IPS-NIHi7 (cell line): ENCODE results near the gene TEX19.
A peak's percentile ranks its signal among the peaks of the same experiment; 100 is the strongest.

Experiments used
- DNase-seq: peaks from one replicate; pipeline ENCODE4 v3.0.0; 2012; ENCODE audit warnings: mixed read lengths; ENCODE audit errors: extremely low spot score

TEX19 gene

GRCh38 chr17:82358465-82359350 lies at the start of gene TEX19:
TEX19 (plus strand) TSS chr17:82359247; CDS start chr17:82362151, 2,904 bp downstream.
- DNase-seq = no peak

DNA sequence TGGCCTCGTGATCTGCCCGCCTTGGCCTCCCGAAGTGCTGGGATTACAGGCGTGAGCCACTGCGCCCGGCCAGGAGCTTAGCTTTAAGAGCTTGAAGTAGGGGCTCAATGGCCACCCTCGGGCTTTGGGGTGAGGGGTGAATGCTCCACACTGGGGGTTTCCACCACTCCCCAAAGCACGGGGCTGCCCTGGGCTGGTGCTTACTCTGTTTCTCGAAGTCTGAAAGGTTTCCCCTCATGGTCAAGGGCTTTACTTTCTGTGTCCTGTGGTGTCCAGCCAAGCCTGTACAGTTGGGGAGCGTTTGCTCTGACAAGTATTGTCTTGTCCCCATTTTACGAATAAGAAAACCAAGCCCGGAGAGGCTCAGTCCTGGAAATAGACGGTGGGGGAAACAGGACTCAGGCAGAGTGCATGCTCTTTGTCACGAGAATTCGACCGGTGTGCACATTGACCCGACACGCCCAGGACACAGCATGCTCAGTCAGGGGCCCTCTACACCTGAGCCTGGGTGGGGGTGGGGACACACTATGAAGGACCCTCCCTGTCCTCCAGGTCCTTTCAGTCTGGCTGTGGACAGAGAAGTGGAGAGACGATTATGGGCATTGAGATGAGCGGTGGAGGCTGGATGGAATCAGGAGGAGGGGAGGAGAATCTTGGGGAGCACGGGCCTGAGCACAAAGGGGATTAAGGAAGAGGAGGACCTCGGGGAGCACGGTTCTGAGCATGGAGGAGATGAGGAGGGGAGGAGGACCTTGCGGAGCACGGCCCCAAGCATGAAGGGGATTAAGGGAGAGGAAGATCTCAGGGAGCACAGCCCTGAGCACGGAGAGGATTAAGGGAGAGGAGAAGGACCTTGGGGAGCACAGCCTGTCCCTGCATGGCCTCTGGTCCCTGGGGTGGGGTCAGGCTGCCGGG lies 49.1 kb upstream of the TEX19 start:
- no peak for DNase-seq

- no peak for DNase-seq
Observed at GRCh38 chr17:82310877-82311276, 48.2 kb upstream of the TEX19 start.

DNA sequence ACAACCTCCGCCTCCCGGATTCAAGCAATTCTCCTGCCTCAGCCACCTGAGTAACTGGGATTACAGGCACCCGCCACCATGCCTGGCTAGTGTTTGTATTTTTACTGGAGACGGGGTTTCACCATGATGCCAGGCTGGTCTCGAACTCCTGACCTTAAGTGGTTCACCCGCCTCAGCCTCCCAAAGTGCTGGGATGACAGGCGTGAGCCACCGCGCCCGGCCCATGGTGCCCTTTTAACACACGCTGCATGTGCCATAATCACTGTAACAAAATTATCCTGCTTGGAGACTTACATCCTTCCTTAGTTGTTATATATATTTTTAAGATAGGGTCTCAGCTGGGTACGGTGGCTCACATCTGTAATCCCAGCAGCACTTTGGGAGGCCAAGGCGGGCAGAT lies 47.1 kb upstream of the TEX19 start:
- no peak for DNase-seq

GRCh38 chr17:82313195-82314011 lies 45.6 kb upstream of the TEX19 start:
- DNase-seq = no peak

GRCh38 chr17:82314012-82314726 lies 44.9 kb upstream of the TEX19 start:
- DNase-seq = no peak

- DNase-seq = no peak
Observed at GRCh38 chr17:82314727-82315605, 44.1 kb upstream of the TEX19 start.

- DNase-seq = no peak
Observed at GRCh38 chr17:82315703-82316358, 43.2 kb upstream of the TEX19 start.

GRCh38 chr17:82316651-82317393 lies 42.2 kb upstream of the TEX19 start:
- DNase-seq = no peak

DNA sequence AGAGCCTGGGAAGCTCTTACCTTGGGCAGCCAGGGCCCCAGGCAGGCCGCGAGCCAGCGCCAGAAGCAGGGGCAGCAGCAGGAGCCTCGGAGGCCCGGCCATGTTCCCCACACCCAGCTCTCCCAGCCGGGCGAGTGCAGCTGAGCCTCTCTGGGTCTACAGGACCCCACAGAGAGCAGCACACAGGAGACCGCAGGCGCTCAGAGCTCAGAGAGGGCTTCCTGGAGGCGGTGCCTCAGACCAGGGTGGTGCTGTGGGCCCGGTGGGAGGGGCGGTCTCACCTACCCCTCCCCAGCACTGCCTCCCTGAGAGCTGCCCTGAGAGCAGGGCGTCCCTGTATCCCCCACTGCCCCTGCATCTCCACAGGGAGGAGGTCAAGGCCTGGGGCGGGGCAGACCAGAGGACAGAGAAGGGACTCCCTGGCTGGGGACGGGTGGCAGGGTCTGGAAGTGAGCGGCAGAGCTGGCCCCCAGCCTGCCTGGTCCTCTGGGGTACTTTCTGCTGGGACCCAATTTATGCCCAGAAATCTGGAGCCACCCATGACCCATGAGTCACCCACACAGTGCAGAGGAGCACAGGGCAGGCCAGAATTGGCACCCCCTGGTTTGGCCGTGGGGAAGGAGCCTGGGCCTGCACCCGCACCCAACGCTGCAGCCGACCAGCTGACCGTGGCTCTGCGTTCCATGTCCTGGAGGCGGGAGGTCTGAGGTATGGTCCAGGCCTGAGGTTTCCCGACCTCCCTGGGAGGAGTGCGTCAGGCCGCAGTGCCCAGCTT lies 41.5 kb upstream of the TEX19 start, which contains the start of gene CD7:
CD7 (minus strand) TSS at position 215 of the 775 bp plus-strand sequence; CDS start at position 102, 113 bp downstream.
- no peak for DNase-seq

GRCh38 chr17:82318169-82318498 lies 40.9 kb upstream of the TEX19 start:
- DNase-seq = no peak

DNA sequence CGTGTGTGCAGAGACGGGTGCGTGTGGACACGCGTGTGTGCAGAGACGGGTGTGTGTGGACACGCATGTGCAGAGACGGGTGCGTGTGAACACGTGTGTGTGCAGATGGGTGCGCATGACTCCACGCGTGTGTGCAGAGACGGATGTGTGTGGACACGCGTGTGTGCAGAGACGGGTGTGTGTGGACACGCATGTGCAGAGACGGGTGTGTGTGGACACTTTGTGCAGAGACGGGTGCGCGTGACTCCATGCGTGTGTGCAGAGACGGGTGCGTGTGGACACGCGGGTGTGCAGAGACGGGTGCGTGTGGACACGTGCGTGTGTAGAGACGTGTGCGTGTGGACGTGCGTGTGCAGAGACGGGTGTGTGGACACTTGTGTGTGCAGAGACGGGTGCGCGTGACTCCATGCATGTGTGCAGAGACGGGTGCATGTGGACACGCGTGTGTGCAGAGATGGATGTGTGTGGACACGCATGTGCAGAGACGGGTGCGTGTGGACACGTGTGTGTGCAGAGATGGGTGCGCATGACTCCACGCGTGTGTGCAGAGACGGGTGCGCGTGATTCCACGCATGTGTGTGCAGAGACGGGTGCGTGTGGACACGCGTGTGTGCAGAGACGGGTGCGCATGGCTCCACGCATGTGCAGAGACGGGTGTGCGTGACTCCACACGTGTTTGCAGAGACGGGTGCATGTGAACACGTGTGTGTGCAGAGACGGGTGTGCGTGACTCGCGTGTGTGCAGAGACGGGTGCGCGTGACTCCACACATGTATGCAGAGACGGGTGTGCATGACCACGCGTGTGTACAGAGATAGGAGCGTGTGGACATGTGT lies 40.1 kb upstream of the TEX19 start:
- no peak for DNase-seq

DNA sequence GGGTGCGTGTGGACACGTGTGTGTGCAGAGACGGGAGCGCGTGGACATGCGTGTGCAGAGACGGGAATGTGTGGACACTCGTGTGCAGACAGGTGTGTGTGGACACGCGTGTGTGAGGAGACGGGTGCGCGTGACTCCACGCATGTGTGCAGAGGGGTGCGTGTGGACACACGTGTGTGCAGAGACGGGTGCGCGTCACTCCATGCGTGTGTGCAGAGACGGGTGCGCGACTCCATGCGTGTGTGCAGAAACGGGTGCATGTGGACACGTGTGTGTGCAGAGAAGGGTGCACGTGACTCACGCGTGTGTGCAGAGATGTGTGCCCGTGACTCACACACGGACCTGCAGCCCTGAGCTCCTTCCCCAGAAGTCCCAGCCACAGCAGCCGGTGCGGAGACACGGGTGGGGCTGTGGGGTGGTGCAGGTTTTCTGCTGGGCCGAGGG lies 39.4 kb upstream of the TEX19 start:
- no peak for DNase-seq

DNA sequence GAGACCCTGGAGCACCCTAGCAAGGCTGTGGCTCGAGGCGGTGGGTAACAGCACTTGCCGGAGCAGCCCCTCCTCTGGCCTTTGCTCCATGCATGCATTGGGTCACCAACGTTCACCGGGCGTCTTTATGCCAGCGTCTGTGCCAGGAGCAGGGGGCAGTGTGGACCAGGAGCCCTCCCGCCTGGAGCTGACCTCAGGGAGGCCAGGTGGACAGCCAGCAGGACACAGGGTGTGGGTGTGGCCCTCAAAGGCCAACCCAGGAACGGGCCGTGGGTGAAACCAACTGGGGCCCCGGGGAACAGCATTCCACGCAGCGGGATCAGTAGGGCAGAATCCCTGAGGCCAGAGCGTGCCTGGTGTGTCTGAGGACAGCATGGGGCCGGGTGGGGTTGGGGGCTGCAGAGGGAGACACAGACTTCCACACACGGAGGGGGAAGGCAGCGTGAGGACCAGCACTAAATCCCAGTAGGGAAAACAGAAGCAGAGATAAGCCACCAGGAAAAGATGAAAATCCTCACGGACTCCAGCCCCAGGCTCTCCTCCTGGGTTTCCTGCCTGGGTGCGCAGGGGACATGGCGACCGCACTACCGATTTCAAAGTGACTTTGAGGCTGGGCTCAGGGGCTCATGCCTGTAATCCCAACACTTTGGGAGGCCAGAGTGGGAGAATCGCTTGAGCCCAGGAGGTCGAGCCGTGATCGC lies 38.8 kb upstream of the TEX19 start:
- DNase-seq = no peak

DNA sequence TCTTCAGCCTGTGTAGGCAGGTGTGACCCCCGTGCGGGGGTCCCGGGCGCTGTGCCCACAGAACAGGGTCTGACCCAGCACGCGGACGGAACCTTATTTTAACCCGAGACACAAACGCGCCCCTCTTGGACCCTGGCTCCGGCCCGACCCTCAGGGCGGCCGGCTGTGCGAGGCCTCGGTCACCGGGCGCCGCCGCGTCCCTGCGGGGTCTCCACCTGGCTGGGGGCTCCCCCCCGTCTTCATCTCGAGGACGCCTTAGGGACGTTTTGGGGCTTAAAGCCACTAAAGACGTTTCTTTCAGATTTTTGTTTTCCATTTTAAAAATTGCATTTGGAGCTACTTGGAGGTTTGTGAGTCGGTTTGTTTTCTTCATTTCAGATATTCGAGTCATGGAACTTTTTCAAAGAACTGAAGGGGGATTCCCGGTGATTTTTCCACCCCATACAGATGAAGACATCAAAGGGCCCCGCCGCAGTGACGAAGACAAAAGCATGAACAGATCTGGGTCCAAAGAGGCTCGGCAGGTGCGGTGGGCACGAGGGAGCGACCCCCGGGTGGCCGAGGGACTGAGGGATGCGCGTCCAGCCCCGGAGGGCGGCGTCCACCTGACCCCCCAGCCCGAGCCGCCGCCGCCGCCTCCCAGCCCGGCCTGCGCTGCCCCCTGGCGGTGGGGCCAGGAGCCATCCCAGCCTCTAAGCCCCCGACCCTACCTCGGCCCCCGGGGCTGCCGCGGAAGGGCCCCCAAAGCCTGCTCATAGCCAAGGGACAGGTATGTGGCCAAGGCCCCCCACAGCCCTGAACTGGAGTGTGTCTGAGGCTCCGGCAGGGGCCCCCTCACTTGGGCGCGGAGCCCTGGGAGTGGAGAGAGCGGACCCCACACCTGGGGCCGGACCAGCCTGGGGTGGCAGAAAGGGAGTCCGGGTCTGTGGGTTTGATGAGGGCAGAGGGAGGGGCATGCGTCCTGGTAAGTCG lies 37.8 kb upstream of the TEX19 start:
- peak; percentile 86 for DNase-seq
